OCI-LY7 (cell line): ENCODE results near the gene EMX2. TPM values are rescaled to one million over a fixed set of nuclear protein-coding genes. Genes with fewer than 3 reads are reported as not detected.
"Not testable (repeated sequence)": the region's sequence is repeated elsewhere in the genome, so short reads cannot be mapped to it uniquely, and the experiment has no call there.

Experiments
- BruUV-seq: library from RNA; stranded (reverse); fragments of 400-500 nt; replicated peaks from 2 replicates; lab custom pipeline; 2021; lab: Mats Ljungman, UMichigan
- CTCF ChIA-PET: fragments of 300-600 bp; sonication (Branson Sonifier 250); formaldehyde crosslinking; loops from one replicate; lab custom pipeline; 2022; ENCODE audit warnings: antibody characterized with exemption; ENCODE audit not compliant: unreplicated experiment; lab: Charles Lee
- POLR2A ChIA-PET: fragments of 300-600 bp; sonication (Branson Sonifier 250); formaldehyde crosslinking; loops from one replicate; lab custom pipeline; 2022; ENCODE audit warnings: antibody characterized with exemption; lab: Charles Lee
- DNase-seq: peaks from one replicate; pipeline ENCODE4 v3.0.0-alpha.2; 2015; ENCODE audit warnings: low spot score
- H2AFZ ChIP-seq: fragments of 200-600 bp; sonication (generic), shearing (Covaris generic); 2 replicates; pipeline ENCODE4 v1.6.1; 2014; ENCODE audit warnings: mild to moderate bottlenecking, antibody characterized with exemption, low read length, moderate library complexity
- H3K27ac ChIP-seq: fragments of 200-600 bp; sonication (generic); 2 replicates; pipeline ENCODE4 v1.5.1; 2014; ENCODE audit warnings: mixed run types, low read depth, mild to moderate bottlenecking, moderate library complexity, low read length, inconsistent platforms; ENCODE audit not compliant: poor library complexity, severe bottlenecking
- H3K36me3 ChIP-seq: fragments of 200-600 bp; sonication (generic); 2 replicates; pipeline ENCODE4 v1.6.1; 2014; ENCODE audit warnings: mild to moderate bottlenecking, antibody characterized with exemption, low read length, moderate library complexity, mixed read lengths; ENCODE audit not compliant: insufficient read depth
- H3K4me1 ChIP-seq: fragments of 200-600 bp; sonication (generic); 2 replicates; pipeline ENCODE4 v1.5.1; 2014; ENCODE audit warnings: mild to moderate bottlenecking, low read length; ENCODE audit not compliant: insufficient read depth, poor library complexity, severe bottlenecking
- H3K4me2 ChIP-seq: fragments of 200-600 bp; sonication (generic); 2 replicates; pipeline ENCODE4 v1.6.1; 2014; ENCODE audit warnings: mild to moderate bottlenecking, low read length
- H3K4me3 ChIP-seq: fragments of 200-600 bp; sonication (generic); 2 replicates; pipeline ENCODE4 v1.5.1; 2014; ENCODE audit warnings: mild to moderate bottlenecking, low read depth, low read length; ENCODE audit not compliant: poor library complexity, severe bottlenecking
- H3K79me2 ChIP-seq: fragments of 200-600 bp; sonication (generic); 2 replicates; pipeline ENCODE4 v1.6.1; 2016; ENCODE audit warnings: low read depth, mild to moderate bottlenecking, low read length, moderate library complexity, mixed read lengths; ENCODE audit not compliant: insufficient read depth
- H3K9me2 ChIP-seq: fragments of 200-600 bp; sonication (generic); 2 replicates; pipeline ENCODE4 v1.6.1; 2016; ENCODE audit warnings: mild to moderate bottlenecking, low read length, mixed read lengths; ENCODE audit not compliant: insufficient read depth
- H3K9me3 ChIP-seq: fragments of 200-600 bp; sonication (generic); 2 replicates; pipeline ENCODE4 v1.6.1; 2014; ENCODE audit warnings: mild to moderate bottlenecking, mixed run types, low read length, mixed read lengths
- H4K20me1 ChIP-seq: fragments of 200-600 bp; sonication (generic); 2 replicates; pipeline ENCODE4 v1.6.1; 2014; ENCODE audit warnings: mild to moderate bottlenecking, antibody characterized with exemption, low read length, moderate library complexity, mixed read lengths; ENCODE audit not compliant: insufficient read depth
- CTCF ChIP-seq: fragments of 200-600 bp; sonication (generic); conservative IDR thresholded peaks from 2 replicates; pipeline ENCODE4 v1.5.1; 2014; ENCODE audit warnings: mild to moderate bottlenecking, antibody characterized with exemption, low read length, moderate library complexity, mixed read lengths
- EZH2phosphoT487 ChIP-seq: fragments of 200-600 bp; sonication (generic); IDR thresholded peaks from 2 replicates; pipeline ENCODE4 v1.6.1; 2018; ENCODE audit warnings: low read depth, borderline replicate concordance, mild to moderate bottlenecking, mixed run types, antibody characterized with exemption, low read length, moderate library complexity, mixed read lengths
- intact Hi-C: fragments of 100-400 bp; cut with micrococcal nuclease; formaldehyde crosslinking; loops from one replicate; pipeline ENCODE4 v1.10.0; 2022; ENCODE audit not compliant: unreplicated experiment
- total RNA-seq, 2 experiments: library from RNA; depleted of rRNA in 1 of 2; stranded (reverse); fragments of >200 nt in 1 of 2; shearing (Covaris generic) in 1 of 2; gene quantifications; 2 replicates each; pipeline ENCODE4 v1.2.3, GENCODE V29; 2014 to 2022

EMX2 gene
- total RNA-seq, 2 experiments from 2014 or later: not detected

GRCh38 chr10:117578999-117579590 lies 36.5 kb downstream of the EMX2 start:
- H3K9me3 ChIP-seq: no peaks in the 10 kb centered on the region
- no peaks in the 10 kb centered on the region for H3K36me3 ChIP-seq
- H3K4me1 ChIP-seq: no peaks in the 10 kb centered on the region
- CTCF ChIA-PET: no interaction called here
- H4K20me1 ChIP-seq: no peaks in the 10 kb centered on the region
- H3K79me2 ChIP-seq: no peaks in the 10 kb centered on the region
- no peak overlapping the region for H3K27ac ChIP-seq
- no peak overlapping the region for H2AFZ ChIP-seq
- DNase-seq: no peak
- BruUV-seq: no TSS peak
- TF ChIP-seq CTCF (no peak), EZH2phosphoT487 (no peak)
- intact Hi-C loops: no loop called here
- H3K9me2 ChIP-seq: no peaks in the 10 kb centered on the region
- H3K4me3 ChIP-seq: no peak overlapping the region
- H3K4me2 ChIP-seq: no peak overlapping the region
- POLR2A ChIA-PET: no interaction called here

GRCh38 chr10:117581961-117582360 lies 39.4 kb downstream of the EMX2 start:
- Histone ChIP-seq H3K4me1 (no peaks in the 10 kb centered on the region), H4K20me1 (no peaks in the 10 kb centered on the region), H3K4me2 (no peak overlapping the region), H3K79me2 (no peaks in the 10 kb centered on the region), H3K9me2 (no peaks in the 10 kb centered on the region), H2AFZ (no peak overlapping the region), H3K9me3 (no peaks in the 10 kb centered on the region), H3K27ac (no peak overlapping the region), H3K36me3 (no peaks in the 10 kb centered on the region), H3K4me3 (no peak overlapping the region)
- CTCF ChIA-PET: no interaction called here
- POLR2A ChIA-PET: no interaction called here
- BruUV-seq: no TSS peak
- no peak for TF ChIP-seq CTCF
- no peak for TF ChIP-seq EZH2phosphoT487
- intact Hi-C loops: no loop called here
- no peak for DNase-seq

GRCh38 chr10:117584831-117585230 lies 42.3 kb downstream of the EMX2 start:
- H4K20me1 ChIP-seq, H3K36me3 ChIP-seq, H3K9me2 ChIP-seq, H3K79me2 ChIP-seq, H3K4me2 ChIP-seq, POLR2A ChIA-PET, BruUV-seq, CTCF ChIA-PET, DNase-seq, H2AFZ ChIP-seq, H3K27ac ChIP-seq, H3K4me1 ChIP-seq, intact Hi-C loops, H3K4me3 ChIP-seq, H3K9me3 ChIP-seq: not testable (repeated sequence)
